Hepatocyte (in vitro differentiated cells): ENCODE measurements around the gene MAGEL2. TPM values are rescaled to one million over a fixed set of nuclear protein-coding genes. Genes with fewer than 3 reads are reported as not detected.

Experiments used
- DNase-seq: peaks from one replicate; pipeline ENCODE4 v3.0.0-alpha.2; 2016; ENCODE audit warnings: low spot score
- H2AFZ ChIP-seq: fragments of 200-600 bp; sonication (generic); 2 replicates; pipeline ENCODE4 v1.6.0; 2016; ENCODE audit warnings: antibody characterized with exemption, mild to moderate bottlenecking
- H3K27ac ChIP-seq: fragments of 200-600 bp; sonication (generic); 2 replicates; pipeline ENCODE4 v1.5.1; 2016; ENCODE audit warnings: mild to moderate bottlenecking
- H3K27me3 ChIP-seq: fragments of 200-600 bp; sonication (generic); 2 replicates; pipeline ENCODE4 v1.6.1; 2016
- H3K36me3 ChIP-seq: fragments of 200-600 bp; sonication (generic); replicated peaks from 2 replicates; pipeline ENCODE4 v1.5.1; 2016; ENCODE audit warnings: low read depth; ENCODE audit not compliant: insufficient read depth
- H3K4me1 ChIP-seq: fragments of 200-600 bp; sonication (generic); 2 replicates; pipeline ENCODE4 v1.5.1; 2016; ENCODE audit warnings: mild to moderate bottlenecking, moderate library complexity; ENCODE audit not compliant: insufficient read depth
- H3K4me2 ChIP-seq: fragments of 200-600 bp; sonication (generic); 2 replicates; pipeline ENCODE4 v1.6.0; 2016
- H3K4me3 ChIP-seq: fragments of 200-600 bp; sonication (generic); 2 replicates; pipeline ENCODE4 v1.5.1; 2016; ENCODE audit warnings: mild to moderate bottlenecking
- H3K79me2 ChIP-seq: fragments of 200-600 bp; sonication (generic); 2 replicates; pipeline ENCODE4 v1.6.0; 2017; ENCODE audit warnings: mild to moderate bottlenecking
- H3K9me2 ChIP-seq: fragments of 200-600 bp; sonication (generic); replicated peaks from 2 replicates; pipeline ENCODE4 v1.6.0; 2017; ENCODE audit warnings: mild to moderate bottlenecking; ENCODE audit not compliant: insufficient read depth
- H3K9me3 ChIP-seq: fragments of 200-600 bp; sonication (generic); 2 replicates; pipeline ENCODE4 v1.5.1; 2016; ENCODE audit warnings: low read depth, mild to moderate bottlenecking
- H4K20me1 ChIP-seq: fragments of 200-600 bp; sonication (generic); 2 replicates; pipeline ENCODE4 v1.6.0; 2016; ENCODE audit warnings: mild to moderate bottlenecking; ENCODE audit not compliant: insufficient read depth, poor library complexity, severe bottlenecking
- EZH2 ChIP-seq: fragments of 200-600 bp; sonication (generic); IDR thresholded peaks from 2 replicates; pipeline ENCODE4 v1.6.1; 2016; ENCODE audit warnings: antibody characterized with exemption, mild to moderate bottlenecking, borderline replicate concordance
- EZH2phosphoT487 ChIP-seq: fragments of 200-600 bp; sonication (generic); IDR thresholded peaks from one replicate; pipeline ENCODE4 v1.6.1; 2018; ENCODE audit warnings: antibody characterized with exemption, mild to moderate bottlenecking, low read depth, moderate library complexity; ENCODE audit not compliant: unreplicated experiment, severe bottlenecking
- WGBS: methylation state at CpG from one replicate; pipeline ENCODE4 v1.1.6; 2016; ENCODE audit warnings: low lambda C conversion rate; ENCODE audit errors: missing lambda C conversion rate; 5-methylcytosine and 5-hydroxymethylcytosine counted together
- polyA plus RNA-seq: library from polyadenylated mRNA; unstranded; fragments of >200 nt; fragmentation: Nextera tagmentation; extraction: Ambion mirVana; gene quantifications from 2 replicates; pipeline ENCODE4 v1.2.1, GENCODE V29; 2016
- total RNA-seq: library from RNA; depleted of rRNA; stranded (reverse); fragments of >200 nt; gene quantifications from 2 replicates; pipeline ENCODE4 v1.2.3, GENCODE V29; 2014
- TF ChIP-seq, protein P1 (sequence below): fragments of 200-600 bp; sonication (generic); IDR thresholded peaks from 2 replicates; pipeline ENCODE4 v1.5.1; 2016; ENCODE audit warnings: antibody characterized with exemption, mild to moderate bottlenecking; ENCODE audit not compliant: poor library complexity

MAGEL2 gene
- total and polyA plus RNA-seq, 2 experiments from 2014 or later = 5.4 to 16.0 TPM

DNA sequence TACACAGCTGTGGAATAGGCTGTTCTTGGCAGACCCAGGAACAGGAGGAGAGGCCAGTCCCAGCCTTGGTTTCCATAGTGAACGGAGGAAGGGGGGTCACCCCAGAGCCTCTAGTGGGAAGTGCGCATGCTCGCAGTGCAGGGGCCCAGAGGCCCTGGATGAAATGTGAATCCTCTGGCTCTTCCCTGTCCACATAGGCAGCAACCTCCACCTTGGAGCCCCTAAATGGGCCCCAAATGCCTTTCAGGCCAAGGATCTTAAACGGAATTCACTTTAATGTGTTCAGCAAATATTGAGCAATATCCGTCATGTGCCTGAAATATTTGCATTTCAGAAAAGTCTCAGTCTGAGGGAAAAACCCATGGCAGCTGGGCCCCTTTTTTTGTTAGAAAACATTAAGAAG lies 42.8 kb upstream of the MAGEL2 start:
- Histone ChIP-seq H2AFZ (no peak overlapping the region), H3K4me2 (peak overlapping the region; percentile 54)
- no peak for TF ChIP-seq EZH2phosphoT487
- TF ChIP-seq, protein P1, sequence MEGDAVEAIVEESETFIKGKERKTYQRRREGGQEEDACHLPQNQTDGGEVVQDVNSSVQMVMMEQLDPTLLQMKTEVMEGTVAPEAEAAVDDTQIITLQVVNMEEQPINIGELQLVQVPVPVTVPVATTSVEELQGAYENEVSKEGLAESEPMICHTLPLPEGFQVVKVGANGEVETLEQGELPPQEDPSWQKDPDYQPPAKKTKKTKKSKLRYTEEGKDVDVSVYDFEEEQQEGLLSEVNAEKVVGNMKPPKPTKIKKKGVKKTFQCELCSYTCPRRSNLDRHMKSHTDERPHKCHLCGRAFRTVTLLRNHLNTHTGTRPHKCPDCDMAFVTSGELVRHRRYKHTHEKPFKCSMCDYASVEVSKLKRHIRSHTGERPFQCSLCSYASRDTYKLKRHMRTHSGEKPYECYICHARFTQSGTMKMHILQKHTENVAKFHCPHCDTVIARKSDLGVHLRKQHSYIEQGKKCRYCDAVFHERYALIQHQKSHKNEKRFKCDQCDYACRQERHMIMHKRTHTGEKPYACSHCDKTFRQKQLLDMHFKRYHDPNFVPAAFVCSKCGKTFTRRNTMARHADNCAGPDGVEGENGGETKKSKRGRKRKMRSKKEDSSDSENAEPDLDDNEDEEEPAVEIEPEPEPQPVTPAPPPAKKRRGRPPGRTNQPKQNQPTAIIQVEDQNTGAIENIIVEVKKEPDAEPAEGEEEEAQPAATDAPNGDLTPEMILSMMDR = no peak
- TF ChIP-seq EZH2 = no peak

DNA sequence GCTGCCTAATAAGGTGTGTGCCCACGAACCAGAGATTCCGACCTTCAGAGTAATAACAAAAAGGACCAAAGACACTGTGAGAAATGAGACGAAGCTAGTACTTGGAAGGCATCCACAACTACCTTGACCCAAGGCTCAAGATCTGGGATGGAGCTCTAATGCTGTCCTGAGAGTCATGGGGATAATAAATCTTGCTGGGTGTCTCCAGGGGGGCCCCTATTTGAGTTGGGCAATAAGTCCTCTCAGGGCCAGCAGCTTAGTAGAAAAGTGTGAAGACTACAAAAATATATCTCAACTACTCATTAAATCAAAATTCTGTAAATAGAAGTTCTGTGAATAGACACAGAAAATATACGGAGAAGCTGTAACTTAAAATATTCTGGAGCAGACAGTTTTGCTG lies 42.3 kb upstream of the MAGEL2 start:
- peaks cover 17% of the 10 kb centered on the region for H3K79me2 ChIP-seq
- no peak for DNase-seq
- WGBS = 70% methylated on average over 4 of the region's 4 CpGs
- H3K4me1 ChIP-seq = peaks cover 16% of the 10 kb centered on the region
- H4K20me1 ChIP-seq = peaks cover 5% of the 10 kb centered on the region
- no peaks in the 10 kb centered on the region for H3K36me3 ChIP-seq
- H3K4me2 ChIP-seq = peak overlapping the region; percentile 54
- peaks cover 3% of the 10 kb centered on the region for H3K9me3 ChIP-seq
- TF ChIP-seq EZH2 = no peak
- TF ChIP-seq, protein P1 = no peak
- TF ChIP-seq EZH2phosphoT487 = no peak
- H3K9me2 ChIP-seq = no peaks in the 10 kb centered on the region
- H3K27me3 ChIP-seq = no peaks in the 10 kb centered on the region
- no peak overlapping the region for H3K4me3 ChIP-seq
- no peak overlapping the region for H2AFZ ChIP-seq
- H3K27ac ChIP-seq = peak overlapping the region; percentile 83

More for the DNA sequence above, 42.8 kb upstream of the MAGEL2 start:
- Histone ChIP-seq H3K9me3 (peaks cover 3% of the 10 kb centered on the region), H3K27ac (peak overlapping the region; percentile 86), H3K4me1 (peaks cover 16% of the 10 kb centered on the region), H3K79me2 (peaks cover 12% of the 10 kb centered on the region), H3K36me3 (no peaks in the 10 kb centered on the region), H4K20me1 (peaks cover 5% of the 10 kb centered on the region), H3K4me3 (no peak overlapping the region), H3K27me3 (no peaks in the 10 kb centered on the region), H3K9me2 (no peaks in the 10 kb centered on the region)
- DNase-seq = peak; percentile 91
- WGBS = 53% methylated on average over 5 of the region's 5 CpGs

DNA sequence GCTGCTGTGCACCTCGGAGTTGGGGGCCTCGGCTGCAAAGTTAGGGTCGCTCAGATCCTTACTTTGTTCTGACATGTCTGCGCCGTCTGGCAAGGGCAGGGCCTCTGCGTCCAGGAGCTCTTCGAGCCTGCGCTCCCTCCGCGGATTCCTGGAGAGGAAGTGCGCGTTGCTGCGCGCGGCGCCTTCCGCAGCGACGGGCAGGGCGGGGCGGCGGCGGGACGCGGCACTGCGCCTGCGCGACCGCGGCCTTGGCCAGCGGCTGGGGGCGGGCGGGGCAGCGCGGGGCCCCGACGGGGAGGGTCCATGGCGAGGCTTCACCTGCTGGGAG lies 39.4 kb upstream of the MAGEL2 start, which contains the start of gene NDN:
TSS of gene NDN (minus strand) at position 163 of the 328 bp plus-strand sequence. CDS start at position 75, 88 bp downstream.
- H3K9me3 ChIP-seq = no peaks in the 10 kb centered on the region
- H3K9me2 ChIP-seq = no peaks in the 10 kb centered on the region
- H3K36me3 ChIP-seq = no peaks in the 10 kb centered on the region
- peak; percentile 82 for DNase-seq
- WGBS = 56% methylated on average over 33 of the region's 38 CpGs
- no peak for TF ChIP-seq EZH2phosphoT487
- TF ChIP-seq EZH2 = no peak
- TF ChIP-seq, protein P1 = no peak
- peak within 1 kb of the TSS; percentile 78 for H3K4me2 ChIP-seq
- peak within 1 kb of the TSS; percentile 87 for H3K4me3 ChIP-seq
- peaks cover 5% of the 10 kb centered on the region for H4K20me1 ChIP-seq
- no peaks in the 10 kb centered on the region for H3K27me3 ChIP-seq
- H3K79me2 ChIP-seq = peaks cover 18% of the 10 kb centered on the region
- peak within 1 kb of the TSS; percentile 78 for H3K27ac ChIP-seq
- H3K4me1 ChIP-seq = peaks cover 16% of the 10 kb centered on the region
- H2AFZ ChIP-seq = peak within 1 kb of the TSS; percentile 69
